ENCODE results near the gene SH3BP2. TPM values are rescaled to one million over a fixed set of nuclear protein-coding genes. Genes with fewer than 3 reads are reported as not detected.

The SH3BP2 gene
- total RNA-seq, 4 donors from 2014 or later, result 54.8 to 208 (median 102) TPM

DNA sequence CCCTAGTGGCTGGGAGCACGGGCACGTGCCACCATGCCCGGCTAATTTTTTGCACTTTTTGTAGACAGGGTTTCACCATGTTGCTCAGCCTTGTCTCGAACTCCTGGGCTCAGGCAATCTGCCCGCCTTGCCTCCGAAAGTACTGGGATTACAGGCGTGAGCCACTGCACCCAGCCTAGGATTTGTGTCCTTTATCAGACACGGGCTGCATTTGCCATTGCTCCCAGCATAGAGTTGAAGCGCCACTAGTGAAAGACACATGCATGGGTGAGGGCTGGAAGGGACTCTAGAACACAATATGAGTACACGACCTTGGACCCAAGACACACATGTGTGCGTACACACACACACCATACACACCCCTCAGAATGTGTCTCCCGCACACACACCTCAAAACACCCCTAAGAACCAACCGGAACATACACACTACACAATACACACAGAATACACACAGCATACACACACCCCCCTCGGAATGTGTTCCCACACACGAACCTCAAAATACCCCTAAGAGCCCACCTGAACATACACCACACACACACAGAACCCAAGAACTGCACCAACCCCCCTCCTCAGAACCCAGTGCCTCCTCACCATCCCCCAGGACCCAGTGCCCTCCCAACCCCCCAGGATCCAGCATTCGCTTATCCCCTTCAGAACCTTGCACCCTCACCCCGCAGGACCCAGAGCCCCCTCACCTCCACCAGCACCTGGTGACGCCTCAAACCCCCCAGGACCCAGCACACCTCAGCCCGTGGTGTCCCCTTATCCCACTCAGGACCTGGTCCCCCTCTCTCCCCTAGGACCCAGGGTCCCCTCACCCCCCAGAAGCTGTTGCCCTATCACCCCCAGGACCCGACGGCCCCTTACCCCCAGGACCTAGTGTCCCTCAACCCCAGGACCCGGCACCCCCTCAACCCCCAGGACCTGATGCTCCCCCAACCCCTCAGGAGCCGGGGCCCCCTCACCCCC lies 37.8 kb upstream of the SH3BP2 start:
- TF ChIP-seq, protein P1, sequence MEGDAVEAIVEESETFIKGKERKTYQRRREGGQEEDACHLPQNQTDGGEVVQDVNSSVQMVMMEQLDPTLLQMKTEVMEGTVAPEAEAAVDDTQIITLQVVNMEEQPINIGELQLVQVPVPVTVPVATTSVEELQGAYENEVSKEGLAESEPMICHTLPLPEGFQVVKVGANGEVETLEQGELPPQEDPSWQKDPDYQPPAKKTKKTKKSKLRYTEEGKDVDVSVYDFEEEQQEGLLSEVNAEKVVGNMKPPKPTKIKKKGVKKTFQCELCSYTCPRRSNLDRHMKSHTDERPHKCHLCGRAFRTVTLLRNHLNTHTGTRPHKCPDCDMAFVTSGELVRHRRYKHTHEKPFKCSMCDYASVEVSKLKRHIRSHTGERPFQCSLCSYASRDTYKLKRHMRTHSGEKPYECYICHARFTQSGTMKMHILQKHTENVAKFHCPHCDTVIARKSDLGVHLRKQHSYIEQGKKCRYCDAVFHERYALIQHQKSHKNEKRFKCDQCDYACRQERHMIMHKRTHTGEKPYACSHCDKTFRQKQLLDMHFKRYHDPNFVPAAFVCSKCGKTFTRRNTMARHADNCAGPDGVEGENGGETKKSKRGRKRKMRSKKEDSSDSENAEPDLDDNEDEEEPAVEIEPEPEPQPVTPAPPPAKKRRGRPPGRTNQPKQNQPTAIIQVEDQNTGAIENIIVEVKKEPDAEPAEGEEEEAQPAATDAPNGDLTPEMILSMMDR (IDR thresholded peaks at IDR 0.05), result no peak
- TF ChIP-seq POLR2A (IDR thresholded peaks at IDR 0.05), result peak in 1 of 2 donors; percentile 19
- H3K27me3 ChIP-seq, result no peaks in the 10 kb centered on the region
- peak overlapping the region; percentile 90 to 99 (median 90) for H3K27ac ChIP-seq
- peak in 1 of 3 donors; percentile 43 for DNase-seq
- H3K4me1 ChIP-seq, result peaks cover 4 to 61% (median 9%) of the 10 kb centered on the region in 4 donors
- peak overlapping the region; percentile 65 to 97 (median 94) for H3K4me3 ChIP-seq
- H3K9me3 ChIP-seq, result no peaks in the 10 kb centered on the region
- H3K36me3 ChIP-seq, result no peaks in the 10 kb centered on the region

- peak; percentile 71 to 94 for TF ChIP-seq POLR2A (IDR thresholded peaks at IDR 0.05)
- TF ChIP-seq, protein P1 (IDR thresholded peaks at IDR 0.05), result peak in 5 of 6 experiments; percentile 16 to 91 (median 72)
- DNase-seq, result peak; percentile 81 to 94 (median 92)
- Histone ChIP-seq H3K4me3 (peak within 1 kb of the TSS; percentile 65 to 97 (median 94)), H3K27me3 (no peaks in the 10 kb centered on the region), H3K27ac (peak within 1 kb of the TSS; percentile 90 to 99 (median 90)), H3K9me3 (no peaks in the 10 kb centered on the region), H3K36me3 (no peaks in the 10 kb centered on the region), H3K4me1 (peaks cover 7 to 57% (median 9%) of the 10 kb centered on the region in 4 donors)
Measured at GRCh38 chr4:2755821-2756690, 36.8 kb upstream of the SH3BP2 start, which contains the start of gene TNIP2. Gene TNIP2 (minus strand): TSS chr4:2756336. CDS start chr4:2756289, 47 bp downstream.

- Histone ChIP-seq H3K4me3 (peak overlapping the region in 3 of 4 donors; percentile 65 to 97 (median 93)), H3K9me3 (no peaks in the 10 kb centered on the region), H3K4me1 (peaks cover 7 to 55% (median 9%) of the 10 kb centered on the region in 4 donors), H3K36me3 (no peaks in the 10 kb centered on the region), H3K27me3 (no peaks in the 10 kb centered on the region), H3K27ac (peak overlapping the region; percentile 61 to 99 (median 90))
- no peak for DNase-seq
- TF ChIP-seq, protein P1 (IDR thresholded peaks at IDR 0.05), result no peak
- TF ChIP-seq POLR2A (IDR thresholded peaks at IDR 0.05), result no peak
Measured at GRCh38 chr4:2756691-2757350, 36.1 kb upstream of the SH3BP2 start.

DNA sequence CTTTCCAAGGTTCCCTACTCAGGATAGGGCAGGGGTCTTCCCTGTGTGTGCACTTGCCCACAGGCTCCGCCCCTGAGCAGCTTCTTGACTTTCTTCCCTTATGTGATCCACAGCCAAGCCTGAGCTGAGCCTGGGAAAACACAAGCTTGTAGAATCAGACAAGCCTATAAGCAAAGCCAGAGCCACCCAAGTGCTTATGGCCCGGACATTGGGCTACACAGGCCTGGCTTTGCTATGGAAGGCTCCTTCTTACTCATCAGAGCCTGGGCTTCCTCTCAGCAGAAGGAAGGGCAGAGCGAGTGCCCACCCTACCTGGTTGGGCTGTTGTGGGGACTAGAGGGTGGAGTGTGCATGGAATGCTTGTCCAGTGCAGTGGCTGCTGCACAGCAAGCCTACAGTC lies 35.5 kb upstream of the SH3BP2 start:
- TF ChIP-seq, protein P1 (IDR thresholded peaks at IDR 0.05), result no peak
- no peak for TF ChIP-seq POLR2A (IDR thresholded peaks at IDR 0.05)
- H3K9me3 ChIP-seq, result no peaks in the 10 kb centered on the region
- H3K27ac ChIP-seq, result no peak overlapping the region
- DNase-seq, result no peak
- H3K4me3 ChIP-seq, result no peak overlapping the region
- peaks cover 7 to 52% (median 9%) of the 10 kb centered on the region in 4 donors for H3K4me1 ChIP-seq
- no peaks in the 10 kb centered on the region for H3K36me3 ChIP-seq
- no peaks in the 10 kb centered on the region for H3K27me3 ChIP-seq

Data from Peyer's patch (tissue), 4 donors.